Spleen (tissue), 11 donors: ENCODE data around the gene RNF166. TPM values are rescaled to one million over a fixed set of nuclear protein-coding genes. Genes with fewer than 3 reads are reported as not detected.
A peak's percentile ranks its signal among the peaks of the same experiment; 100 is the strongest.

Experiments
- DNase-seq: peaks from one replicate; pipeline ENCODE4 v3.0.0-alpha.2; 2020
- H3K27ac ChIP-seq, 8 donors: fragments of 200-600 bp; sonication (generic) in 7 of 8; 1 replicate in 4 of 8; 2 replicates in 4 of 8; pipeline versions ENCODE4 v1.5.0 to v1.8.0; 2016 to 2021; ENCODE audit warnings: inconsistent platforms in 4 of 8, mild to moderate bottlenecking in 4 of 8, moderate library complexity in 1 of 8
- H3K27me3 ChIP-seq, 7 donors: fragments of 200-600 bp; sonication (generic) in 6 of 7; replicated peaks in 1 of 7; 1 replicate in 4 of 7; 2 replicates in 3 of 7; pipeline versions ENCODE4 v1.5.0 to v1.8.0; 2016 to 2021; ENCODE audit warnings: inconsistent platforms in 3 of 7, mild to moderate bottlenecking in 1 of 7
- H3K36me3 ChIP-seq, 6 donors: fragments of 200-600 bp; sonication (generic) in 5 of 6; 1 replicate in 4 of 6; 2 replicates in 2 of 6; pipeline versions ENCODE4 v1.5.0 to v1.8.0; 2016 to 2021; ENCODE audit warnings: inconsistent platforms in 2 of 6
- H3K4me1 ChIP-seq, 6 donors: fragments of 200-600 bp; sonication (generic) in 5 of 6; 1 replicate in 3 of 6; 2 replicates in 3 of 6; pipeline versions ENCODE4 v1.5.0 to v1.8.0; 2016 to 2021; ENCODE audit warnings: inconsistent platforms in 3 of 6
- H3K4me3 ChIP-seq, 8 donors: fragments of 200-600 bp; sonication (generic) in 7 of 8; 1 replicate in 4 of 8; 2 replicates in 4 of 8; pipeline versions ENCODE4 v1.5.0 to v1.8.0; 2016 to 2021; ENCODE audit warnings: inconsistent platforms in 4 of 8, mild to moderate bottlenecking in 4 of 8, moderate library complexity in 2 of 8
- H3K9me3 ChIP-seq, 8 donors: fragments of 200-600 bp; sonication (generic) in 7 of 8; 1 replicate in 4 of 8; 2 replicates in 4 of 8; pipeline versions ENCODE4 v1.5.0 to v1.8.0; 2016 to 2021; ENCODE audit warnings: inconsistent platforms in 4 of 8
- CTCF ChIP-seq, 11 experiments: fragments of 200-600 bp in 7 of 11; fragments of 450-650 bp in 4 of 11; sonication (generic) in 4 of 11; IDR thresholded peaks in 8 of 11; conservative IDR thresholded peaks in 3 of 11; 1 replicate in 7 of 11; 2 replicates in 4 of 11; pipeline versions ENCODE4 v1.4.0 to v1.8.0; 2016 to 2021; ENCODE audit warnings: antibody characterized with exemption in 11 of 11, inconsistent platforms in 4 of 11, mild to moderate bottlenecking in 1 of 11
- POLR2A ChIP-seq, 3 donors: fragments of 450-650 bp; IDR thresholded peaks; one replicate each; pipeline ENCODE4 v1.5.1; 2017; ENCODE audit warnings: antibody characterized with exemption in 3 of 3, mild to moderate bottlenecking in 1 of 3
- POLR2AphosphoS5 ChIP-seq, 3 donors: sonication (generic); formaldehyde crosslinking; IDR thresholded peaks; one replicate each; pipeline ENCODE4 v1.5.1; 2017; ENCODE audit warnings: antibody characterized with exemption in 3 of 3
- WGBS, 5 donors: extraction: QIAGEN DNeasy Blood & Tissue Kit in 3 of 5; methylation state at CpG; one replicate each; pipeline versions ENCODE4 v1.1.5 to v1.1.7; 2013 to 2018; 5-methylcytosine and 5-hydroxymethylcytosine counted together
- intact Hi-C: fragments of 100-400 bp; cut with DNase I; formaldehyde crosslinking; loops from one replicate; pipeline ENCODE4 v1.15.0; 2023; ENCODE audit warnings: low total_unique reads
- polyA plus RNA-seq, 3 donors: library from polyadenylated mRNA; stranded (reverse); fragments of 200-250 nt; gene quantifications; one replicate each; pipeline ENCODE4 v1.2.1, GENCODE V29; 2013
- total RNA-seq, 7 donors: library from RNA; depleted of rRNA in 3 of 7; stranded (reverse); fragments of >200 nt in 3 of 7; fragmentation: NEBNext Ultra II Directional in 4 of 7; extraction: Animal tissue kit (Norgen Biotek cat#: 25700) in 4 of 7; gene quantifications; one replicate each; pipeline versions ENCODE4 v1.1.0 to v1.2.1, GENCODE V29; 2016 to 2021
- donor health status: healthy with polysubstance abuse.
- donor health status: DM: no; HTN: no; CAD: no; lungs with moderate emphysema.
- donor health status: DM: no; HTN: no; CAD: no.
- donor health status: Bipolar disorder and iron deficiency.
- donor health status: healthy.
- donor health status: DM: no; HTN: no; CAD: no.
- donor health status: DM: yes; HTN: yes; CAD: no.

RNF166 gene
- total and polyA plus RNA-seq, 10 donors, result 55.7 to 135 (median 98.8) TPM

DNA sequence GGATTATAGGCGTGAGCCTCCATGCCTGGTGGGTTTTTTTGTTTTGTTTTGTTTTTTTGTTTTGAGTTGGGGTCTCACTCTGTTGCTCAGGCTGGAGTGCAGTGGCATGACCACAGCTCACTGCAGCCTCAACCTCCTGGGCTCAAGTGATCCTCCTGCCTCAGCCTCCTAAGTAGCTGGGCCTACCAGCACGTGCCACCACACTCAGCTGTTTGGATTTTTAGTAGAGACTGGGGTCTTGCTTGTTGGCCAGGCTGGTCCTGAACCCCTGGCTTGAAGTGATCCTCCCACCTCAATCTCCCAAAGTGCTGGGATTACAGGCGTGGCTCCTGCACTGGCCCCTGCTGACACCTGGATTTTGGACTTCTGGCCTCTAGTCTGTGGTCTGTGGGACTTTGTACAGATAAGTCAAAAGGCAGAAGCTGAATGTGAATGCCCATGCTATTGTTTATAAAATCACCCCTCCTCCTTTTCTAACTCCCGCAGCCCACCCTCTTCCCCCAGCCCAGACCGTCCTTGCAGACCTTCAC lies 25.6 kb downstream of the RNF166 start:
- 82 to 92% (median 83%) methylated on average over 5 of the region's 5 CpGs for WGBS, 5 donors
- intact Hi-C loops, result no loop called here
- peak overlapping the region in 4 of 8 donors; percentile 90 to 97 (median 92) for H3K27ac ChIP-seq

GRCh38 chr16:88678224-88678979 lies 27.8 kb downstream of the RNF166 start:
- Histone ChIP-seq H3K27ac (no peak overlapping the region), H3K9me3 (no peaks in the 10 kb centered on the region), H3K36me3 (peaks cover 0 to 68% (median 15%) of the 10 kb centered on the region in 6 donors), H3K4me3 (no peak overlapping the region), H3K27me3 (peaks cover 0 to 40% (median 7%) of the 10 kb centered on the region in 7 donors), H3K4me1 (peaks cover 18 to 38% (median 32%) of the 10 kb centered on the region in 6 donors)
- peak; percentile 76 for DNase-seq
- intact Hi-C loops, result no loop called here
- 57 to 89% (median 81%) methylated on average over 25 to 32 of the region's 32 CpGs for WGBS, 5 donors
- TF ChIP-seq POLR2AphosphoS5 (IDR thresholded peaks at IDR 0.05), result no peak
- TF ChIP-seq POLR2A (IDR thresholded peaks at IDR 0.05), result no peak
- TF ChIP-seq CTCF (IDR thresholded peaks at IDR 0.05 in 8 of 11, conservative IDR thresholded peaks at IDR 0.05 in 3 of 11), result no peak

More for the DNA sequence above, 25.6 kb downstream of the RNF166 start:
- no peaks in the 10 kb centered on the region for H3K9me3 ChIP-seq
- peak overlapping the region in 1 of 8 donors; percentile 62 for H3K4me3 ChIP-seq
- H3K27me3 ChIP-seq, result peaks cover 0 to 57% (median 16%) of the 10 kb centered on the region in 7 donors
- no peak for TF ChIP-seq CTCF (IDR thresholded peaks at IDR 0.05 in 8 of 11, conservative IDR thresholded peaks at IDR 0.05 in 3 of 11)
- no peak for TF ChIP-seq POLR2AphosphoS5 (IDR thresholded peaks at IDR 0.05)
- TF ChIP-seq POLR2A (IDR thresholded peaks at IDR 0.05), result no peak
- no peak for DNase-seq
- H3K36me3 ChIP-seq, result peaks cover 0 to 48% (median 15%) of the 10 kb centered on the region in 6 donors
- H3K4me1 ChIP-seq, result peaks cover 24 to 60% (median 48%) of the 10 kb centered on the region in 6 donors

DNA sequence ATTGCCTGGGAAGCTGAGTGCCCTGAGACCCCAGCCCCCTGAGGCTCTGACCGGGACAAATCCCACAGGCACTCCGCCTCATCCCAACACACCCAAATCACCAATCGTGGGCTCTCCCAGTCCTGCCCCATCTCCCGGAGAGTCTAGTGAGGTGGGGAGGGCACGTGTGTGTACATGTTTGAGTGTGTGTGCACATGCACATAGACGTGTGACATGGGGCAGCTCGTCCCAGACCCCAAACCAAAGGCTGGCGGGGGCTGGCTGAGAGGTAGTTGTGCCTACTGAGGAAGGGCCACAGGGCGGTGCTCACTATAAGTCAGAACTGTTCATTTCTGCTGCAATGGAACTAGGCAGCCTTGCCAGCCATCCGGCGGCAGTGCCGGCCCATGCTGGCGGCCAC lies 28.5 kb downstream of the RNF166 start:
- TF ChIP-seq CTCF (IDR thresholded peaks at IDR 0.05 in 8 of 11, conservative IDR thresholded peaks at IDR 0.05 in 3 of 11) (no peak), POLR2AphosphoS5 (IDR thresholded peaks at IDR 0.05) (no peak), POLR2A (IDR thresholded peaks at IDR 0.05) (no peak)
- intact Hi-C loops, result no loop called here

More for the DNA sequence above, 28.5 kb downstream of the RNF166 start:
- no peak for DNase-seq
- Histone ChIP-seq H3K4me1 (peaks cover 18 to 31% (median 29%) of the 10 kb centered on the region in 6 donors), H3K9me3 (no peaks in the 10 kb centered on the region), H3K27me3 (peaks cover 0 to 40% (median 7%) of the 10 kb centered on the region in 7 donors), H3K36me3 (peaks cover 0 to 68% (median 15%) of the 10 kb centered on the region in 6 donors), H3K4me3 (no peak overlapping the region), H3K27ac (no peak overlapping the region)
- WGBS, 5 donors, result 72 to 90% (median 86%) methylated on average over 8 to 13 of the region's 13 CpGs
